BLaER1 (cell line): ENCODE results near the gene ATP5PD.

ENCODE experiments used
- H3K27ac ChIP-seq: shearing (Covaris generic); formaldehyde crosslinking; 2 replicates; pipeline ENCODE4 v1.8.1; 2022
- H3K27me3 ChIP-seq: shearing (Covaris generic); formaldehyde crosslinking; 2 replicates; pipeline ENCODE4 v1.8.1; 2022
- H3K36me3 ChIP-seq: shearing (Covaris generic); formaldehyde crosslinking; 2 replicates; pipeline ENCODE4 v1.8.1; 2022
- H3K4me1 ChIP-seq: shearing (Covaris generic); formaldehyde crosslinking; 2 replicates; pipeline ENCODE4 v1.8.1; 2022
- H3K4me2 ChIP-seq: shearing (Covaris generic); formaldehyde crosslinking; 2 replicates; pipeline ENCODE4 v1.8.1; 2022
- H3K4me3 ChIP-seq: shearing (Covaris generic); formaldehyde crosslinking; 2 replicates; pipeline ENCODE4 v1.8.1; 2022
- H3K9ac ChIP-seq: shearing (Covaris generic); formaldehyde crosslinking; 2 replicates; pipeline ENCODE4 v1.8.1; 2022
- H3K9me3 ChIP-seq: shearing (Covaris generic); formaldehyde crosslinking; 2 replicates; pipeline ENCODE4 v1.8.1; 2022
- H4K20me1 ChIP-seq: shearing (Covaris generic); formaldehyde crosslinking; 2 replicates; pipeline ENCODE4 v1.8.1; 2022
- Cebpa-rat ChIP-seq: shearing (Covaris generic); IDR thresholded peaks from 2 replicates; pipeline ENCODE4 v1.8.1; 2022

The ATP5PD gene

GRCh38 chr17:75046407-75047289, at the start of gene ATP5PD, which contains the start of gene KCTD2:
Gene ATP5PD, minus strand, starts transcription at chr17:75046969. Its CDS starts 4,319 bp downstream, at chr17:75042650.
Gene KCTD2, plus strand, starts transcription at chr17:75047225. Its CDS starts 26 bp downstream, at chr17:75047251.
- no peaks in the 10 kb centered on the region for H3K27me3 ChIP-seq
- H3K9me3 ChIP-seq, result no peaks in the 10 kb centered on the region
- peak within 1 kb of the TSS; percentile 99 for H3K4me2 ChIP-seq
- peak within 1 kb of the TSS; percentile 97 for H3K4me3 ChIP-seq
- peaks cover 28% of the 10 kb centered on the region for H3K36me3 ChIP-seq
- peaks cover 13% of the 10 kb centered on the region; the same call in 1 of the 2 replicates for H4K20me1 ChIP-seq
- peak; percentile 21; the same call in 1 of the 2 replicates for TF ChIP-seq Cebpa-rat
- H3K9ac ChIP-seq, result peak within 1 kb of the TSS; percentile 89
- peak within 1 kb of the TSS; percentile 81 for H3K27ac ChIP-seq
- peaks cover 27% of the 10 kb centered on the region for H3K4me1 ChIP-seq

- Histone ChIP-seq H3K36me3 (peaks cover 10% of the 10 kb centered on the region; the same call in 1 of the 2 replicates), H3K9ac (no peak overlapping the region), H3K4me1 (no peaks in the 10 kb centered on the region), H3K27me3 (no peaks in the 10 kb centered on the region), H4K20me1 (no peaks in the 10 kb centered on the region), H3K4me3 (no peak overlapping the region), H3K9me3 (no peaks in the 10 kb centered on the region), H3K4me2 (no peak overlapping the region), H3K27ac (no peak overlapping the region)
- TF ChIP-seq Cebpa-rat, result no peak
Measured at GRCh38 chr17:75096082-75096625, 49.4 kb upstream of the ATP5PD start.

GRCh38 chr17:75094871-75095399, 48.2 kb upstream of the ATP5PD start:
- H3K9me3 ChIP-seq, result no peaks in the 10 kb centered on the region
- H3K4me3 ChIP-seq, result no peak overlapping the region
- peaks cover 2% of the 10 kb centered on the region; the same call in 1 of the 2 replicates for H3K36me3 ChIP-seq
- no peak overlapping the region for H3K4me2 ChIP-seq
- H3K4me1 ChIP-seq, result no peaks in the 10 kb centered on the region
- no peak for TF ChIP-seq Cebpa-rat
- no peak overlapping the region for H3K9ac ChIP-seq
- H4K20me1 ChIP-seq, result no peaks in the 10 kb centered on the region
- H3K27ac ChIP-seq, result no peak overlapping the region
- H3K27me3 ChIP-seq, result no peaks in the 10 kb centered on the region

GRCh38 chr17:75093548-75094158, 46.9 kb upstream of the ATP5PD start:
- no peak overlapping the region for H3K9ac ChIP-seq
- no peaks in the 10 kb centered on the region for H3K36me3 ChIP-seq
- no peaks in the 10 kb centered on the region for H3K27me3 ChIP-seq
- TF ChIP-seq Cebpa-rat, result no peak
- H3K4me3 ChIP-seq, result no peak overlapping the region
- H3K4me2 ChIP-seq, result no peak overlapping the region
- peaks cover 9% of the 10 kb centered on the region for H3K4me1 ChIP-seq
- H3K9me3 ChIP-seq, result no peaks in the 10 kb centered on the region
- no peaks in the 10 kb centered on the region for H4K20me1 ChIP-seq
- H3K27ac ChIP-seq, result no peak overlapping the region

GRCh38 chr17:75091855-75092327, 45.1 kb upstream of the ATP5PD start:
- Histone ChIP-seq H3K27me3 (no peaks in the 10 kb centered on the region), H3K9ac (no peak overlapping the region), H3K27ac (no peak overlapping the region), H3K4me3 (no peak overlapping the region), H3K36me3 (no peaks in the 10 kb centered on the region), H3K9me3 (no peaks in the 10 kb centered on the region), H3K4me1 (peaks cover 25% of the 10 kb centered on the region), H4K20me1 (no peaks in the 10 kb centered on the region), H3K4me2 (no peak overlapping the region)
- no peak for TF ChIP-seq Cebpa-rat

- H3K4me1 ChIP-seq, result peaks cover 27% of the 10 kb centered on the region
- H3K27ac ChIP-seq, result no peak overlapping the region
- H3K9me3 ChIP-seq, result no peaks in the 10 kb centered on the region
- H3K4me2 ChIP-seq, result no peak overlapping the region
- H3K9ac ChIP-seq, result no peak overlapping the region
- no peak overlapping the region for H3K4me3 ChIP-seq
- no peak for TF ChIP-seq Cebpa-rat
- H4K20me1 ChIP-seq, result no peaks in the 10 kb centered on the region
- H3K27me3 ChIP-seq, result no peaks in the 10 kb centered on the region
- no peaks in the 10 kb centered on the region for H3K36me3 ChIP-seq
Measured at GRCh38 chr17:75090871-75091854, 44.4 kb upstream of the ATP5PD start.

- Histone ChIP-seq H3K4me2 (peak overlapping the region; percentile 98), H3K36me3 (no peaks in the 10 kb centered on the region), H3K9ac (peak overlapping the region; percentile 84), H3K4me1 (peaks cover 40% of the 10 kb centered on the region), H3K27ac (peak overlapping the region; percentile 77), H3K9me3 (no peaks in the 10 kb centered on the region), H3K27me3 (no peaks in the 10 kb centered on the region), H4K20me1 (no peaks in the 10 kb centered on the region), H3K4me3 (peak overlapping the region; percentile 76)
- TF ChIP-seq Cebpa-rat, result no peak
Measured at GRCh38 chr17:75088465-75089417, 42.0 kb upstream of the ATP5PD start.
